Peyer's patch (tissue), 4 donors: ENCODE data around the gene SLC25A6.
"Not testable (repeated sequence)": the region's sequence is repeated elsewhere in the genome, so short reads cannot be mapped to it uniquely, and the experiment has no call there.

Experiments used
- POLR2A ChIP-seq, 2 donors: fragments of 450-650 bp; IDR thresholded peaks; one replicate each; pipeline ENCODE4 v1.5.1; 2017; ENCODE audit warnings: antibody characterized with exemption in 2 of 2, mild to moderate bottlenecking in 2 of 2, moderate library complexity in 2 of 2
- TF ChIP-seq, protein P1 (sequence below), 6 experiments: fragments of 450-650 bp in 4 of 6; fragments of 200-600 bp in 2 of 6; sonication (generic) in 1 of 6; IDR thresholded peaks; one replicate each; pipeline ENCODE4 v1.5.1; 2017 to 2019; ENCODE audit warnings: antibody characterized with exemption in 6 of 6, mild to moderate bottlenecking in 3 of 6, moderate library complexity in 1 of 6

DNA sequence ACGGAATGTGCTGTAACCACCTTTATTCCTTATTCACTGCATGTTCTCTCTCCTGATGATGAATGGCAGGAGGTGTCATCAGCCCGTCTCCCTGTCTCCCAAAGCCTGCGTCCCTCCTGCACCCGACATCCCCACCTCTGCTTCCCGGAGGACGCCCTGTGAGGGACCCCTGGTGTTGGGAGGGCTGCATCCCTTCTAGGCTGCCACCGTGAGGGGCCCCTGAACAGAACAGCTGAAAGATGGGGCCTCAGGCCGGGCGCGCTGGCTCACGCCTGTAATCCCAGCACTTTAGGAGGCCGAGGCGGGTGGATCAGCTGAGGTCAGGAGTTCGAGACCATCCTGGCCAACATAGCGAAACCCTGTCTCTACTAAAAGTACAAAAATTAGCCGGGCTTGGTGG is 34.4 kb upstream of the SLC25A6 start:
- TF ChIP-seq, protein P1, sequence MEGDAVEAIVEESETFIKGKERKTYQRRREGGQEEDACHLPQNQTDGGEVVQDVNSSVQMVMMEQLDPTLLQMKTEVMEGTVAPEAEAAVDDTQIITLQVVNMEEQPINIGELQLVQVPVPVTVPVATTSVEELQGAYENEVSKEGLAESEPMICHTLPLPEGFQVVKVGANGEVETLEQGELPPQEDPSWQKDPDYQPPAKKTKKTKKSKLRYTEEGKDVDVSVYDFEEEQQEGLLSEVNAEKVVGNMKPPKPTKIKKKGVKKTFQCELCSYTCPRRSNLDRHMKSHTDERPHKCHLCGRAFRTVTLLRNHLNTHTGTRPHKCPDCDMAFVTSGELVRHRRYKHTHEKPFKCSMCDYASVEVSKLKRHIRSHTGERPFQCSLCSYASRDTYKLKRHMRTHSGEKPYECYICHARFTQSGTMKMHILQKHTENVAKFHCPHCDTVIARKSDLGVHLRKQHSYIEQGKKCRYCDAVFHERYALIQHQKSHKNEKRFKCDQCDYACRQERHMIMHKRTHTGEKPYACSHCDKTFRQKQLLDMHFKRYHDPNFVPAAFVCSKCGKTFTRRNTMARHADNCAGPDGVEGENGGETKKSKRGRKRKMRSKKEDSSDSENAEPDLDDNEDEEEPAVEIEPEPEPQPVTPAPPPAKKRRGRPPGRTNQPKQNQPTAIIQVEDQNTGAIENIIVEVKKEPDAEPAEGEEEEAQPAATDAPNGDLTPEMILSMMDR (IDR thresholded peaks at IDR 0.05) = not testable (repeated sequence)
- TF ChIP-seq POLR2A (IDR thresholded peaks at IDR 0.05) = not testable (repeated sequence)
